HG03280 (cell line): ENCODE results near the gene CABP1.

Experiments used
- ATAC-seq: cut with Tn5 transposase; IDR thresholded peaks from one replicate; pipeline ENCODE4 v1.9.1; 2021; ENCODE audit warnings: mild to moderate bottlenecking, moderate library complexity; ENCODE audit not compliant: unreplicated experiment

The CABP1 gene

GRCh38 chr12:120690083-120690450, 49.6 kb downstream of the CABP1 start:
- no peak for ATAC-seq

GRCh38 chr12:120690978-120691377, 50.6 kb downstream of the CABP1 start:
- ATAC-seq, result no peak

GRCh38 chr12:120692524-120693033, 52.2 kb downstream of the CABP1 start:
- no peak for ATAC-seq

GRCh38 chr12:120693848-120694247, 53.4 kb downstream of the CABP1 start:
- ATAC-seq, result no peak

- ATAC-seq, result no peak
These were observed 56.2 kb downstream of the CABP1 start for GRCh38 chr12:120696626-120697025.

GRCh38 chr12:120697344-120697743, 56.9 kb downstream of the CABP1 start:
- no peak for ATAC-seq

GRCh38 chr12:120698665-120699064, 58.2 kb downstream of the CABP1 start:
- ATAC-seq, result no peak

GRCh38 chr12:120699553-120699952, 59.1 kb downstream of the CABP1 start:
- no peak for ATAC-seq

GRCh38 chr12:120700886-120701285, 60.5 kb downstream of the CABP1 start:
- ATAC-seq, result no peak

GRCh38 chr12:120702637-120703036, 62.2 kb downstream of the CABP1 start:
- ATAC-seq, result no peak

GRCh38 chr12:120703311-120703942, 63.0 kb downstream of the CABP1 start:
- ATAC-seq, result no peak

GRCh38 chr12:120705618-120706017, 65.2 kb downstream of the CABP1 start:
- ATAC-seq, result no peak

- no peak for ATAC-seq
These were observed 65.6 kb downstream of the CABP1 start for GRCh38 chr12:120706029-120706428.

GRCh38 chr12:120708651-120709050, 68.2 kb downstream of the CABP1 start:
- ATAC-seq, result no peak

GRCh38 chr12:120710031-120710804, 69.8 kb downstream of the CABP1 start, which contains the start of gene UNC119B:
Gene UNC119B (plus strand): TSS chr12:120710458. CDS start chr12:120710475, 17 bp downstream.
- ATAC-seq, result peak; percentile 75

GRCh38 chr12:120710805-120711296, 70.4 kb downstream of the CABP1 start:
- peak; percentile 26 for ATAC-seq

- no peak for ATAC-seq
These were observed 71.0 kb downstream of the CABP1 start for GRCh38 chr12:120711411-120711810.

- ATAC-seq, result no peak
These were observed 72.2 kb downstream of the CABP1 start for GRCh38 chr12:120712610-120713009.

- no peak for ATAC-seq
These were observed 73.5 kb downstream of the CABP1 start for GRCh38 chr12:120713861-120714482.
